Measurements from ENCODE around the gene MDFIC. TPM values are rescaled to one million over a fixed set of nuclear protein-coding genes. Genes with fewer than 3 reads are reported as not detected.

Gene MDFIC
- polyA plus RNA-seq, 1 of the 3 experiments (the other 2 are of a cell fraction) = 2.8 TPM

GRCh38 chr7:114934086-114934485 is 12.2 kb downstream of the MDFIC start:
- Histone ChIP-seq H3K9me2 (no peaks in the 10 kb centered on the region), H3K4me2 (no peak overlapping the region), H3K36me3 (replicated peaks in 1 of 2; ENCODE audit: control insufficient read depth in 1 of 2, insufficient read depth in 2 of 2, low read length in 1 of 2) (no peaks in the 10 kb centered on the region), H2AFZ (ENCODE audit: low read depth) (no peak overlapping the region), H3K27ac (ENCODE audit: low read depth in 2 of 2, low read length in 1 of 2) (no peak overlapping the region), H3K4me3 (ENCODE audit: low read depth in 2 of 2, low read length in 1 of 2) (no peak overlapping the region), H3K27me3 (ENCODE audit: insufficient read depth) (no peaks in the 10 kb centered on the region), H3K79me2 (ENCODE audit: insufficient read depth) (no peaks in the 10 kb centered on the region), H3K4me1 (ENCODE audit: control insufficient read depth in 1 of 2, insufficient read depth in 2 of 2, low read depth in 1 of 2, low read length in 1 of 2) (peaks cover 0 to 5% of the 10 kb centered on the region in 2 experiments; a peak in 2 of 4 replicates), H3K9ac (no peak overlapping the region), H4K20me1 (ENCODE audit: insufficient read depth) (no peaks in the 10 kb centered on the region), H3F3A (replicated peaks; ENCODE audit: insufficient read depth) (no peaks in the 10 kb centered on the region), H3K9me3 (no peaks in the 10 kb centered on the region)
- 12% methylated on average over 1 of the region's 1 CpG for WGBS (ENCODE audit: low lambda C conversion rate)
- DNase-seq = no peak
- TF ChIP-seq ZBTB33 (IDR thresholded peaks at IDR 0.05; ENCODE audit: borderline replicate concordance, low read depth) = no peak
- no peak for TF ChIP-seq GABPA (IDR thresholded peaks at IDR 0.05; ENCODE audit: low read depth)
- TF ChIP-seq NRF1 (IDR thresholded peaks at IDR 0.05; ENCODE audit: low read depth, low read length) = no peak
- no peak for TF ChIP-seq FOXM1 (IDR thresholded peaks at IDR 0.05; ENCODE audit: low read depth)
- TF ChIP-seq RXRA (IDR thresholded peaks at IDR 0.05; ENCODE audit: borderline replicate concordance, low read depth) = no peak
- no peak for TF ChIP-seq POLR2AphosphoS5 (IDR thresholded peaks at IDR 0.05; ENCODE audit: low read depth, low read length)
- TF ChIP-seq MEF2A (IDR thresholded peaks at IDR 0.05; ENCODE audit: borderline replicate concordance, low read depth) = no peak
- TF ChIP-seq SIN3A (IDR thresholded peaks at IDR 0.05; ENCODE audit: borderline replicate concordance, low read depth, low read length) = no peak
- no peak for TF ChIP-seq REST (IDR thresholded peaks at IDR 0.05; ENCODE audit: low read depth, low read length)
- no peak for TF ChIP-seq CHD2 (IDR thresholded peaks at IDR 0.05; ENCODE audit: low read length, partially characterized antibody)
- TF ChIP-seq TAF1 (IDR thresholded peaks at IDR 0.05; ENCODE audit: borderline replicate concordance, low read depth, low read length) = no peak
- TF ChIP-seq GATA2 (CRISPR knock-in tag; IDR thresholded peaks at IDR 0.05) = no peak
- TF ChIP-seq RAD21 (IDR thresholded peaks at IDR 0.05; ENCODE audit: low read length) = no peak
- no peak for TF ChIP-seq EZH2phosphoT487 (IDR thresholded peaks at IDR 0.05; ENCODE audit: borderline replicate concordance, low read depth)
- TF ChIP-seq, protein P1, sequence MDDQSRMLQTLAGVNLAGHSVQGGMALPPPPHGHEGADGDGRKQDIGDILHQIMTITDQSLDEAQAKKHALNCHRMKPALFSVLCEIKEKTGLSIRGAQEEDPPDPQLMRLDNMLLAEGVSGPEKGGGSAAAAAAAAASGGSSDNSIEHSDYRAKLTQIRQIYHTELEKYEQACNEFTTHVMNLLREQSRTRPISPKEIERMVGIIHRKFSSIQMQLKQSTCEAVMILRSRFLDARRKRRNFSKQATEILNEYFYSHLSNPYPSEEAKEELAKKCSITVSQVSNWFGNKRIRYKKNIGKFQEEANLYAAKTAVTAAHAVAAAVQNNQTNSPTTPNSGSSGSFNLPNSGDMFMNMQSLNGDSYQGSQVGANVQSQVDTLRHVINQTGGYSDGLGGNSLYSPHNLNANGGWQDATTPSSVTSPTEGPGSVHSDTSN (IDR thresholded peaks at IDR 0.05) = no peak
- TF ChIP-seq TCF12 (IDR thresholded peaks at IDR 0.05) = no peak
- TF ChIP-seq, protein P2, sequence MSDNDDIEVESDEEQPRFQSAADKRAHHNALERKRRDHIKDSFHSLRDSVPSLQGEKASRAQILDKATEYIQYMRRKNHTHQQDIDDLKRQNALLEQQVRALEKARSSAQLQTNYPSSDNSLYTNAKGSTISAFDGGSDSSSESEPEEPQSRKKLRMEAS (IDR thresholded peaks at IDR 0.05; ENCODE audit: low read depth) = no peak
- no peak for TF ChIP-seq SMC3 (IDR thresholded peaks at IDR 0.05; ENCODE audit: low read depth, low read length)
- CTCF ChIA-PET = no interaction called here
- POLR2A ChIA-PET = no interaction called here
